GM12891 (cell line): Measurements from ENCODE around the gene REV1.

Experiments used
- POLR2A ChIP-seq: IDR thresholded peaks from 2 replicates; pipeline ENCODE4 v1.6.1; 2011; ENCODE audit warnings: low read depth, low read length, control low read depth
- POLR2AphosphoS5 ChIP-seq: IDR thresholded peaks from 2 replicates; pipeline ENCODE4 v1.6.1; 2011; ENCODE audit warnings: low read depth, low read length, control low read depth
- SPI1 ChIP-seq: IDR thresholded peaks from 2 replicates; pipeline ENCODE4 v1.6.1; 2011; ENCODE audit warnings: low read depth, low read length, control low read depth

DNA sequence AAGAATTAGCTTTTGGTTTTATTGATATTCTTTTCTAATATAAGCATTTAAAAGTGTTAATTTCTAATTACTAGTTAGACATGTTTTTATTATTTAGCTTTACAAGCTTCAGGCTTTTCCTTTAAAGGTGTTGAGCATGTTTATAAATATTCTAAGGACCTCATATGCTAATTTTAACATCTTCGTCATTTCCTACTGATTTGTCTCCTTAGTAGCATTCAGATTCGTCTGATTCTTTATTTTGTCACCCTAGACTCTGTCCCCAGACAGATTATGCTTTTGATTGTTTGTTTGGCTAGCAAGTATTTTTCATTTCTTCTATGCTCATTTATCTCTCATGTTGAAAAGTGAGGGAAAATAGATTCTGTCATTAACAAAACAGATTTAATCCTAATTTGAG is 100.9 kb downstream of the REV1 start:
- TF ChIP-seq POLR2A (no peak), POLR2AphosphoS5 (no peak), SPI1 (no peak)
